Esophagus muscularis mucosa (tissue), 4 donors: ENCODE results near the gene ZNF532.

Experiments
- CTCF ChIP-seq, 3 experiments: fragments of 200-600 bp in 2 of 3; fragments of 450-650 bp in 1 of 3; sonication (generic) in 2 of 3; IDR thresholded peaks; one replicate each; pipeline ENCODE4 v1.5.1; 2017 to 2019; ENCODE audit warnings: antibody characterized with exemption in 3 of 3, mild to moderate bottlenecking in 2 of 3, moderate library complexity in 1 of 3
- EP300 ChIP-seq: sonication (generic); formaldehyde crosslinking; IDR thresholded peaks from one replicate; pipeline ENCODE4 v1.6.1; 2017; ENCODE audit warnings: antibody characterized with exemption
- POLR2A ChIP-seq: fragments of 450-650 bp; IDR thresholded peaks from one replicate; pipeline ENCODE4 v1.6.1; 2017; ENCODE audit warnings: antibody characterized with exemption, moderate library complexity, mild to moderate bottlenecking, low read depth

GRCh38 chr18:58996696-58997095 is 132.0 kb downstream of the ZNF532 start:
- TF ChIP-seq POLR2A = no peak
- no peak for TF ChIP-seq CTCF (IDR thresholded peaks at IDR 0.05)
- TF ChIP-seq EP300 = no peak
